GM19239 (cell line): ENCODE results near the gene OR6C70.
"Not testable (repeated sequence)": the region's sequence is repeated elsewhere in the genome, so short reads cannot be mapped to it uniquely, and the experiment has no call there.

Experiments used
- DNase-seq: peaks from one replicate; pipeline ENCODE4 v3.0.0; 2011; ENCODE audit warnings: low spot score; ENCODE audit not compliant: insufficient read length
- FAIRE-seq: peaks from 2 replicates; lab custom pipeline; 2011; peaks lifted over from hg19 to GRCh38; lab: Jason Lieb, UNC

Gene OR6C70

GRCh38 chr12:55470088-55470829 lies at the start of gene OR6C70:
Gene OR6C70, minus strand, starts transcription at chr12:55470138. Its CDS starts 0 bp downstream, at chr12:55470138.
- FAIRE-seq = no peak

GRCh38 chr12:55516391-55516790 lies 46.5 kb upstream of the OR6C70 start:
- FAIRE-seq (no peak), DNase-seq (no peak)

More at GRCh38 chr12:55470088-55470829, at the start of gene OR6C70:
- DNase-seq = no peak

- DNase-seq = no peak
- no peak for FAIRE-seq
Observed at GRCh38 chr12:55515696-55516095, 45.8 kb upstream of the OR6C70 start.

- no peak for FAIRE-seq
- DNase-seq = no peak
Observed at GRCh38 chr12:55501601-55502000, 31.7 kb upstream of the OR6C70 start.

- DNase-seq (no peak), FAIRE-seq (peak; percentile 21)
Observed at GRCh38 chr12:55499810-55500252, 29.9 kb upstream of the OR6C70 start.

- FAIRE-seq (no peak), DNase-seq (no peak)
Observed at GRCh38 chr12:55499231-55499630, 29.3 kb upstream of the OR6C70 start.

- FAIRE-seq = no peak
- DNase-seq = no peak
Observed at GRCh38 chr12:55495490-55495889, 25.6 kb upstream of the OR6C70 start.

GRCh38 chr12:55492078-55492477 lies 22.1 kb upstream of the OR6C70 start, which contains the start of gene OR6C68:
Gene OR6C68, plus strand, starts transcription at chr12:55492378. Its CDS starts 0 bp downstream, at chr12:55492378.
- DNase-seq (no peak), FAIRE-seq (no peak)

GRCh38 chr12:55484284-55484683 lies 14.3 kb upstream of the OR6C70 start:
- not testable (repeated sequence) for DNase-seq, FAIRE-seq

GRCh38 chr12:55479136-55479535 lies 9.2 kb upstream of the OR6C70 start:
- not testable (repeated sequence) for DNase-seq, FAIRE-seq

- DNase-seq = no peak
- no peak for FAIRE-seq
Observed at GRCh38 chr12:55472264-55472663, 2.3 kb upstream of the OR6C70 start.

- FAIRE-seq = no peak
Observed at GRCh38 chr12:55469291-55469690, 647 bp downstream of the OR6C70 start.

GRCh38 chr12:55467836-55468235 lies 2.1 kb downstream of the OR6C70 start:
- FAIRE-seq (no peak), DNase-seq (no peak)

More at GRCh38 chr12:55469291-55469690, 647 bp downstream of the OR6C70 start:
- no peak for DNase-seq

- not testable (repeated sequence) for DNase-seq, FAIRE-seq
Observed at GRCh38 chr12:55464926-55465325, 5.0 kb downstream of the OR6C70 start.

- DNase-seq (no peak), FAIRE-seq (no peak)
Observed at GRCh38 chr12:55448825-55449224, 21.1 kb downstream of the OR6C70 start.

GRCh38 chr12:55446326-55446725 lies 23.6 kb downstream of the OR6C70 start:
- FAIRE-seq (no peak), DNase-seq (no peak)

GRCh38 chr12:55445357-55445756 lies 24.6 kb downstream of the OR6C70 start:
- no peak for FAIRE-seq
- no peak for DNase-seq

- FAIRE-seq (no peak), DNase-seq (no peak)
Observed at GRCh38 chr12:55443776-55444175, 26.2 kb downstream of the OR6C70 start, which contains the start of gene OR6C2. Gene OR6C2, plus strand, starts transcription at chr12:55444076. Its CDS starts 8,138 bp downstream, at chr12:55452214.

GRCh38 chr12:55441233-55441632 lies 28.7 kb downstream of the OR6C70 start:
- DNase-seq, FAIRE-seq: not testable (repeated sequence)

- FAIRE-seq = peak; percentile 18
- no peak for DNase-seq
Observed at GRCh38 chr12:55428331-55429243, 41.4 kb downstream of the OR6C70 start.

GRCh38 chr12:55425954-55426353 lies 44.0 kb downstream of the OR6C70 start, which contains the start of gene OR6C76:
Gene OR6C76, plus strand, starts transcription at chr12:55426254. Its CDS starts 0 bp downstream, at chr12:55426254.
- DNase-seq = no peak
- FAIRE-seq = no peak
